HG02981 (cell line): Measurements from ENCODE around the gene RHEB.

ENCODE experiments used
- ATAC-seq: cut with Tn5 transposase; IDR thresholded peaks from one replicate; pipeline ENCODE4 v1.9.1; 2021; ENCODE audit warnings: mild to moderate bottlenecking, moderate library complexity; ENCODE audit not compliant: unreplicated experiment

The RHEB gene

GRCh38 chr7:151477867-151478266, 41.8 kb downstream of the RHEB start:
- ATAC-seq = no peak

- no peak for ATAC-seq
Observed at GRCh38 chr7:151472644-151473380, 46.9 kb downstream of the RHEB start.

GRCh38 chr7:151470711-151471110, 49.0 kb downstream of the RHEB start:
- no peak for ATAC-seq

GRCh38 chr7:151469281-151469680, 50.4 kb downstream of the RHEB start:
- no peak for ATAC-seq

- no peak for ATAC-seq
Observed at GRCh38 chr7:151468217-151469018, 51.3 kb downstream of the RHEB start.

- ATAC-seq = no peak
Observed at GRCh38 chr7:151465169-151465568, 54.5 kb downstream of the RHEB start.

- no peak for ATAC-seq
Observed at GRCh38 chr7:151462306-151462779, 57.4 kb downstream of the RHEB start.

- ATAC-seq = no peak
Observed at GRCh38 chr7:151461942-151462230, 57.8 kb downstream of the RHEB start.

- no peak for ATAC-seq
Observed at GRCh38 chr7:151461096-151461941, 58.4 kb downstream of the RHEB start.

GRCh38 chr7:151460474-151460855, 59.2 kb downstream of the RHEB start:
- ATAC-seq = no peak

GRCh38 chr7:151459726-151460473, 59.8 kb downstream of the RHEB start:
- ATAC-seq = no peak

GRCh38 chr7:151457534-151457933, 62.2 kb downstream of the RHEB start:
- no peak for ATAC-seq

- no peak for ATAC-seq
Observed at GRCh38 chr7:151456782-151457181, 62.9 kb downstream of the RHEB start.

GRCh38 chr7:151456276-151456675, 63.4 kb downstream of the RHEB start:
- ATAC-seq = no peak

- ATAC-seq = no peak
Observed at GRCh38 chr7:151455690-151456089, 64.0 kb downstream of the RHEB start.

GRCh38 chr7:151454932-151455530, 64.7 kb downstream of the RHEB start:
- no peak for ATAC-seq

- no peak for ATAC-seq
Observed at GRCh38 chr7:151454305-151454704, 65.4 kb downstream of the RHEB start.

- no peak for ATAC-seq
Observed at GRCh38 chr7:151453326-151453791, 66.3 kb downstream of the RHEB start.

GRCh38 chr7:151452680-151453325, 66.9 kb downstream of the RHEB start:
- ATAC-seq = no peak
